Parathyroid adenoma (tissue), 2 donors: ENCODE data around the gene ASB2.

Experiments used
- H2AFZ ChIP-seq: fragments of 300-600 bp; sonication (generic); one replicate; pipeline ENCODE4 v1.7.0; 2017; ENCODE audit warnings: antibody characterized with exemption, mild to moderate bottlenecking
- H3K27ac ChIP-seq: fragments of 300-600 bp; sonication (generic); one replicate; pipeline ENCODE4 v1.7.0; 2017
- H3K27me3 ChIP-seq: fragments of 300-600 bp; sonication (generic); one replicate; pipeline ENCODE4 v1.7.0; 2017; ENCODE audit warnings: low read length; ENCODE audit not compliant: control insufficient read depth, insufficient read depth
- H3K36me3 ChIP-seq: fragments of 300-600 bp; sonication (generic); one replicate; pipeline ENCODE4 v1.7.0; 2017; ENCODE audit warnings: low read length; ENCODE audit not compliant: control insufficient read depth, insufficient read depth
- H3K4me1 ChIP-seq: fragments of 300-600 bp; sonication (generic); one replicate; pipeline ENCODE4 v1.7.0; 2017; ENCODE audit warnings: control low read depth
- H3K4me2 ChIP-seq: fragments of 300-600 bp; sonication (generic); one replicate; pipeline ENCODE4 v1.7.0; 2017; ENCODE audit warnings: low read length
- H3K4me3 ChIP-seq: fragments of 300-600 bp; sonication (generic); one replicate; pipeline ENCODE4 v1.7.0; 2017; ENCODE audit warnings: low read depth, low read length
- H3K79me2 ChIP-seq: fragments of 300-600 bp; sonication (generic); one replicate; pipeline ENCODE4 v1.7.0; 2017; ENCODE audit warnings: control low read depth
- H3K9ac ChIP-seq: fragments of 300-600 bp; sonication (generic); one replicate; pipeline ENCODE4 v1.7.0; 2017; ENCODE audit warnings: mild to moderate bottlenecking
- H3K9me3 ChIP-seq: fragments of 300-600 bp; sonication (generic); one replicate; pipeline ENCODE4 v1.7.0; 2017; ENCODE audit warnings: low read length; ENCODE audit not compliant: control insufficient read depth
- CTCF ChIP-seq: fragments of 300-600 bp; sonication (generic); IDR thresholded peaks from one replicate; pipeline ENCODE4 v1.7.0; 2017; ENCODE audit warnings: antibody characterized with exemption, mild to moderate bottlenecking
- donor health status: primary hyperparathyroidism.

The ASB2 gene

GRCh38 chr14:93950948-93951634 lies 25.3 kb downstream of the ASB2 start:
- H3K27me3 ChIP-seq, result no peaks in the 10 kb centered on the region
- H3K9me3 ChIP-seq, result no peaks in the 10 kb centered on the region
- H3K9ac ChIP-seq, result no peak overlapping the region
- no peaks in the 10 kb centered on the region for H3K79me2 ChIP-seq
- no peak overlapping the region for H2AFZ ChIP-seq
- no peak overlapping the region for H3K4me3 ChIP-seq
- H3K36me3 ChIP-seq, result no peaks in the 10 kb centered on the region
- H3K4me2 ChIP-seq, result no peak overlapping the region
- no peaks in the 10 kb centered on the region for H3K4me1 ChIP-seq
- TF ChIP-seq CTCF, result no peak
- H3K27ac ChIP-seq, result no peak overlapping the region

GRCh38 chr14:93949511-93950075 lies 26.8 kb downstream of the ASB2 start:
- Histone ChIP-seq H3K27ac (no peak overlapping the region), H3K36me3 (no peaks in the 10 kb centered on the region)

GRCh38 chr14:93947282-93947681 lies 29.1 kb downstream of the ASB2 start:
- Histone ChIP-seq H3K9ac (no peak overlapping the region), H3K9me3 (no peaks in the 10 kb centered on the region), H3K27ac (no peak overlapping the region), H3K4me1 (no peaks in the 10 kb centered on the region), H2AFZ (no peak overlapping the region), H3K4me2 (no peak overlapping the region), H3K4me3 (no peak overlapping the region), H3K36me3 (no peaks in the 10 kb centered on the region), H3K27me3 (no peaks in the 10 kb centered on the region), H3K79me2 (no peaks in the 10 kb centered on the region)
- TF ChIP-seq CTCF, result no peak

More at GRCh38 chr14:93949511-93950075, 26.8 kb downstream of the ASB2 start:
- H3K4me1 ChIP-seq, result no peaks in the 10 kb centered on the region
- H3K4me2 ChIP-seq, result no peak overlapping the region
- TF ChIP-seq CTCF, result no peak
- no peak overlapping the region for H3K9ac ChIP-seq
- no peak overlapping the region for H2AFZ ChIP-seq
- no peaks in the 10 kb centered on the region for H3K9me3 ChIP-seq
- no peaks in the 10 kb centered on the region for H3K79me2 ChIP-seq
- H3K27me3 ChIP-seq, result no peaks in the 10 kb centered on the region
- H3K4me3 ChIP-seq, result no peak overlapping the region

- Histone ChIP-seq H3K27me3 (no peaks in the 10 kb centered on the region), H3K9ac (no peak overlapping the region), H2AFZ (no peak overlapping the region), H3K4me3 (no peak overlapping the region), H3K36me3 (no peaks in the 10 kb centered on the region), H3K4me1 (no peaks in the 10 kb centered on the region), H3K79me2 (no peaks in the 10 kb centered on the region), H3K27ac (no peak overlapping the region), H3K9me3 (no peaks in the 10 kb centered on the region), H3K4me2 (no peak overlapping the region)
- TF ChIP-seq CTCF, result no peak
Observed at GRCh38 chr14:93946541-93947090, 29.8 kb downstream of the ASB2 start.
